A549 (cell line): Measurements from ENCODE around the gene FRMD4A.

Experiments used
- ESRRA ChIP-seq: fragments of 150-350 bp; IDR thresholded peaks from 2 replicates; pipeline ENCODE4 v1.6.1; 2014; ENCODE audit warnings: mild to moderate bottlenecking, low read length, borderline replicate concordance
- KDM1A ChIP-seq: fragments of 200-600 bp; sonication (generic); IDR thresholded peaks from 2 replicates; pipeline ENCODE4 v1.6.1; 2016; ENCODE audit warnings: low read depth, mild to moderate bottlenecking
- RAD21 ChIP-seq, 2 experiments: fragments of >200 bp in 1 of 2; sonication (Bioruptor Twin) in 1 of 2; formaldehyde crosslinking in 1 of 2; IDR thresholded peaks in 1 of 2; conservative IDR thresholded peaks in 1 of 2; 2 replicates in 1 of 2; 3 replicates in 1 of 2; pipeline ENCODE4 v1.6.1; 2012 to 2018; ENCODE audit warnings: inconsistent platforms in 1 of 2
- TP53 ChIP-seq: fragments of 250-450 bp; sonication (Bioruptor Pico); IDR thresholded peaks from 2 replicates; pipeline ENCODE4 v1.5.0; 2021; ENCODE audit warnings: mild to moderate bottlenecking, moderate library complexity
- TF ChIP-seq, protein P1 (sequence below): fragments of >200 bp; sonication (Bioruptor Twin); formaldehyde crosslinking; IDR thresholded peaks from 3 replicates; pipeline ENCODE4 v1.5.1; 2016
- TF ChIP-seq, protein P2 (sequence below): fragments of 450-650 bp; IDR thresholded peaks from 2 replicates; pipeline ENCODE4 v1.6.1; 2014; ENCODE audit warnings: antibody characterized with exemption

DNA sequence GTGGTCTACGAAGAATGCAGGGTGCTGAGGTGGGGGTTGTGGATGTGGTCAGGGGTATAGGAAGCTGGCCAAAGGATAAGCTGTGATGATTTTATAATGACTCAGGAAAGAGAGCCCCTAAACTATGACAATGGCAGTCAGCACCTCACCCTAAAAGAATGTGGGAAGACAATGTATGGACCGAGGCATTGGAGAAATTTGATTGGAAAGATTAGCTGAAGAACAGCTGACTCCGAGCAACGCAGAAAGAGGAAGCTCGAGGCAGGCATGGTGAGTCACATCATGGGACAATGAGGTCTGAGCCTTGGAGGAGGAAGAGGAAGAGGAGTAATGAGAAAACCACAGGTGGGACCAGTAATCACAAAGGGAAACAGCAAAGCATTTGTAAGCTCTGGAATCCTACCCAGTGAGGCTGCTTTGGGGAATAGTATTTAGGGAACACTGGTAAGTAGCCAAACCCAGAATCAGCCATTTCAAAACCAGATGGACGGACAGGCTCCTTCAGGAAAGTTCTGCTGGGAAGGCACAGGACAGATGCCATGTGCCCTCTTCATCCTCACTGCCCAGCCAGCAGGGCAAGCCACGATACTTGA lies 448.5 kb downstream of the FRMD4A start:
- TF ChIP-seq ESRRA (no peak), TP53 (CRISPR knock-in tag) (no peak), KDM1A (no peak), RAD21 (conservative IDR thresholded peaks at IDR 0.05 in 1 of 2, IDR thresholded peaks at IDR 0.05 in 1 of 2) (no peak)
- TF ChIP-seq, protein P1, sequence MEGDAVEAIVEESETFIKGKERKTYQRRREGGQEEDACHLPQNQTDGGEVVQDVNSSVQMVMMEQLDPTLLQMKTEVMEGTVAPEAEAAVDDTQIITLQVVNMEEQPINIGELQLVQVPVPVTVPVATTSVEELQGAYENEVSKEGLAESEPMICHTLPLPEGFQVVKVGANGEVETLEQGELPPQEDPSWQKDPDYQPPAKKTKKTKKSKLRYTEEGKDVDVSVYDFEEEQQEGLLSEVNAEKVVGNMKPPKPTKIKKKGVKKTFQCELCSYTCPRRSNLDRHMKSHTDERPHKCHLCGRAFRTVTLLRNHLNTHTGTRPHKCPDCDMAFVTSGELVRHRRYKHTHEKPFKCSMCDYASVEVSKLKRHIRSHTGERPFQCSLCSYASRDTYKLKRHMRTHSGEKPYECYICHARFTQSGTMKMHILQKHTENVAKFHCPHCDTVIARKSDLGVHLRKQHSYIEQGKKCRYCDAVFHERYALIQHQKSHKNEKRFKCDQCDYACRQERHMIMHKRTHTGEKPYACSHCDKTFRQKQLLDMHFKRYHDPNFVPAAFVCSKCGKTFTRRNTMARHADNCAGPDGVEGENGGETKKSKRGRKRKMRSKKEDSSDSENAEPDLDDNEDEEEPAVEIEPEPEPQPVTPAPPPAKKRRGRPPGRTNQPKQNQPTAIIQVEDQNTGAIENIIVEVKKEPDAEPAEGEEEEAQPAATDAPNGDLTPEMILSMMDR, result no peak
- TF ChIP-seq, protein P2, sequence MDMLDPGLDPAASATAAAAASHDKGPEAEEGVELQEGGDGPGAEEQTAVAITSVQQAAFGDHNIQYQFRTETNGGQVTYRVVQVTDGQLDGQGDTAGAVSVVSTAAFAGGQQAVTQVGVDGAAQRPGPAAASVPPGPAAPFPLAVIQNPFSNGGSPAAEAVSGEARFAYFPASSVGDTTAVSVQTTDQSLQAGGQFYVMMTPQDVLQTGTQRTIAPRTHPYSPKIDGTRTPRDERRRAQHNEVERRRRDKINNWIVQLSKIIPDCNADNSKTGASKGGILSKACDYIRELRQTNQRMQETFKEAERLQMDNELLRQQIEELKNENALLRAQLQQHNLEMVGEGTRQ, result no peak
